ENCODE measurements around the gene SCN9A. TPM values are rescaled to one million over a fixed set of nuclear protein-coding genes. Genes with fewer than 3 reads are reported as not detected.

SCN9A gene
- total RNA-seq, 1 experiment from 2014 or later: 0.07 TPM

DNA sequence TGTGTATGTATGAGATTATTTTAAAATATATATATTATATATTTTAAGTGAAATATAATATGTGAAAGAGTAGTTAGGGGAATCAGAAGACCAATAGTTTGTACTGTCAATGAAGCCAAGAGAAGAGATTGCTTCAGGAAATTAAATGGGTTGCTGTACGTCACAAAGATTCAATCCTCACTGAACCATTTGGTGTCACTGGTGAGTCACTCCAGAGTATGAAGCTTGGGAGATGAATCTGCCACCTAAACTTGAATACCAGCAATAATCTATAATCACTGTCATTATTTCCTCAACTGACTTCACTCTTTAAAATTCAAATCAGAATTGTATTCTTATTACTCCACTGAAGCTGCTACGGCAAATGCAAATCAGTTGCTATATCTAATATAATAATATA lies 41.9 kb upstream of the SCN9A start:
- Histone ChIP-seq H3K4me3 (replicated peaks in 1 of 2; ENCODE audit: low read depth in 1 of 2, low read length in 2 of 2) (no peak overlapping the region), H3K4me1 (ENCODE audit: control insufficient read depth in 1 of 2, insufficient read depth in 2 of 2, low read length in 2 of 2) (no peaks in the 10 kb centered on the region), H3K9ac (ENCODE audit: low read length) (no peak overlapping the region), H3K9me2 (ENCODE audit: insufficient read depth) (no peaks in the 10 kb centered on the region), H3K4me2 (ENCODE audit: low read length) (no peak overlapping the region), H3K27ac (ENCODE audit: low read depth, low read length) (no peak overlapping the region), H2AFZ (ENCODE audit: low read depth, low read length, poor library complexity, severe bottlenecking) (no peak overlapping the region), H3K9me3 (ENCODE audit: control insufficient read depth in 1 of 2, insufficient read depth in 1 of 2, low read depth in 1 of 2, low read length in 2 of 2) (no peaks in the 10 kb centered on the region), H3K36me3 (ENCODE audit: control insufficient read depth in 1 of 2, insufficient read depth in 2 of 2, low read length in 2 of 2) (no peaks in the 10 kb centered on the region), H3K79me2 (ENCODE audit: insufficient read depth, low read length) (no peaks in the 10 kb centered on the region), H3K27me3 (ENCODE audit: insufficient read depth, low read length) (no peaks in the 10 kb centered on the region; the same call in 1 of the 2 replicates), H4K20me1 (ENCODE audit: insufficient read depth) (no peaks in the 10 kb centered on the region)
- DNase-seq (ENCODE audit: low read depth, low spot score) (peak; percentile 39), ATAC-seq (0 out of 2 replicates have a peak, but pooled peaks have one; percentile 40)
- no TSS peak for BruUV-seq (replicated peaks)
- TF ChIP-seq ELF1 (IDR thresholded peaks at IDR 0.05; ENCODE audit: borderline replicate concordance, low read depth) (no peak), JUND (IDR thresholded peaks at IDR 0.05) (0 out of 2 replicates have a peak, but pooled peaks have one; percentile 22)
- intact Hi-C loops (cut with micrococcal nuclease): loop anchor here (2.0 to 5.0 kb wide), 3 partner anchors 237 to 465 kb away; partner anchors contain the start of gene TTC21B
- ChIA-PET RAD21 (ENCODE audit: low non-redundant PET in 1 of 2, low total read pairs in 2 of 2, uncharacterized antibody in 2 of 2, unreplicated experiment in 2 of 2) (interaction anchor here in 1 of 2 experiments (0.7 kb wide), 1 partner anchor 520 kb away, joined by 3 read pairs; no protein-coding TSS in a partner anchor), CTCF (interaction anchor here (0.7 to 1.1 kb wide), 3 partner anchors 15 to 99 kb away, joined by 3 to 4 read pairs (median 4); no protein-coding TSS in a partner anchor), POLR2A (interaction anchor here (0.7 to 0.8 kb wide), 2 partner anchors 42 to 430 kb away, joined by 3 to 4 read pairs; partner anchors contain the start of gene SCN9A)

DNA sequence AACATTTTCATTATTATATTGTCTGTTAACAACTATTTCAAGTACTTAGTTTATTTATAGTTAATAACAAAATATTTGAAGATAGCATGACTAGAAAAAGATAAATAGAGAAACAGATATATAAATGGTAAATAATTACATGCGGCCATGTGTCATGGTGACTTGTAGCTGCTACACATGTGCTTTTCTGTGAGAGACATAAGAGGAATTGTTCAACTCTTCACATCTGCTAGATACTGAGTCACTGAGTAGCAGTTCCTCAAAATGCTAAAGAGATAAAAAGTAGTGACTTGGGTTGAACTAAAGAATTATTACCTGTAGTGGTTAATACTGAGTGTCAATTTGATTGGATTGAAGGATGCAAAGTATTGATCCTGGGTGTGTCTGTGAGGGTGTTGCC lies 37.5 kb upstream of the SCN9A start:
- no peak for TF ChIP-seq SP1 (IDR thresholded peaks at IDR 0.05; ENCODE audit: low read depth)
- no peak for TF ChIP-seq RAD21 (IDR thresholded peaks at IDR 0.05; ENCODE audit: low read depth)
- no peak for TF ChIP-seq TCF7L2 (IDR thresholded peaks at IDR 0.05; ENCODE audit: borderline replicate concordance, extremely low read depth, insufficient read depth, insufficient read length)
- TF ChIP-seq EGR1 (IDR thresholded peaks at IDR 0.05; ENCODE audit: low read depth): no peak
- TF ChIP-seq POLR2A (IDR thresholded peaks at IDR 0.05; ENCODE audit: borderline replicate concordance, extremely low read depth, insufficient read depth, insufficient read length): no peak
- TF ChIP-seq, protein P1, sequence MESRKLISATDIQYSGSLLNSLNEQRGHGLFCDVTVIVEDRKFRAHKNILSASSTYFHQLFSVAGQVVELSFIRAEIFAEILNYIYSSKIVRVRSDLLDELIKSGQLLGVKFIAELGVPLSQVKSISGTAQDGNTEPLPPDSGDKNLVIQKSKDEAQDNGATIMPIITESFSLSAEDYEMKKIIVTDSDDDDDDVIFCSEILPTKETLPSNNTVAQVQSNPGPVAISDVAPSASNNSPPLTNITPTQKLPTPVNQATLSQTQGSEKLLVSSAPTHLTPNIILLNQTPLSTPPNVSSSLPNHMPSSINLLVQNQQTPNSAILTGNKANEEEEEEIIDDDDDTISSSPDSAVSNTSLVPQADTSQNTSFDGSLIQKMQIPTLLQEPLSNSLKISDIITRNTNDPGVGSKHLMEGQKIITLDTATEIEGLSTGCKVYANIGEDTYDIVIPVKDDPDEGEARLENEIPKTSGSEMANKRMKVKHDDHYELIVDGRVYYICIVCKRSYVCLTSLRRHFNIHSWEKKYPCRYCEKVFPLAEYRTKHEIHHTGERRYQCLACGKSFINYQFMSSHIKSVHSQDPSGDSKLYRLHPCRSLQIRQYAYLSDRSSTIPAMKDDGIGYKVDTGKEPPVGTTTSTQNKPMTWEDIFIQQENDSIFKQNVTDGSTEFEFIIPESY (IDR thresholded peaks at IDR 0.05; ENCODE audit: extremely low read depth, insufficient replicate concordance, low read length): no peak
- no peak for TF ChIP-seq ELF1 (IDR thresholded peaks at IDR 0.05; ENCODE audit: borderline replicate concordance, low read depth)
- DNase-seq (ENCODE audit: low read depth, low spot score): no peak
- intact Hi-C loops (cut with micrococcal nuclease): no loop called here

More for the DNA sequence above, 37.5 kb upstream of the SCN9A start:
- no peaks in the 10 kb centered on the region for H3K36me3 ChIP-seq (ENCODE audit: control insufficient read depth in 1 of 2, insufficient read depth in 2 of 2, low read length in 2 of 2)
- no peak for ATAC-seq
- H3K4me3 ChIP-seq (replicated peaks in 1 of 2; ENCODE audit: low read depth in 1 of 2, low read length in 2 of 2): no peak overlapping the region
- no TSS peak for BruUV-seq (replicated peaks)
- H3K27me3 ChIP-seq (ENCODE audit: insufficient read depth, low read length): peaks cover 5% of the 10 kb centered on the region; the same call in 1 of the 2 replicates
- POLR2A ChIA-PET: no interaction called here
- no peak overlapping the region for H3K4me2 ChIP-seq (ENCODE audit: low read length)
- H3K4me1 ChIP-seq (ENCODE audit: control insufficient read depth in 1 of 2, insufficient read depth in 2 of 2, low read length in 2 of 2): peaks cover 3 to 11% of the 10 kb centered on the region in 2 experiments; a peak in 2 of 4 replicates
- H3K27ac ChIP-seq (ENCODE audit: low read depth, low read length): no peak overlapping the region
- no peaks in the 10 kb centered on the region for H3K79me2 ChIP-seq (ENCODE audit: insufficient read depth, low read length)
- RAD21 ChIA-PET (ENCODE audit: low non-redundant PET in 1 of 2, low total read pairs in 2 of 2, uncharacterized antibody in 2 of 2, unreplicated experiment in 2 of 2): no interaction called here
- no peaks in the 10 kb centered on the region for H3K9me2 ChIP-seq (ENCODE audit: insufficient read depth)
- no peak overlapping the region for H3K9ac ChIP-seq (ENCODE audit: low read length)
- H2AFZ ChIP-seq (ENCODE audit: low read depth, low read length, poor library complexity, severe bottlenecking): no peak overlapping the region
- H4K20me1 ChIP-seq (ENCODE audit: insufficient read depth): no peaks in the 10 kb centered on the region
- CTCF ChIA-PET: no interaction called here
- H3K9me3 ChIP-seq (ENCODE audit: control insufficient read depth in 1 of 2, insufficient read depth in 1 of 2, low read depth in 1 of 2, low read length in 2 of 2): no peaks in the 10 kb centered on the region
